HG03060 (cell line): ENCODE results near the gene UPF1.

ENCODE experiments used
- ATAC-seq: cut with Tn5 transposase; IDR thresholded peaks from one replicate; pipeline ENCODE4 v1.9.1; 2021; ENCODE audit warnings: low read depth, moderate number of reproducible peaks; ENCODE audit not compliant: unreplicated experiment

UPF1 gene

GRCh38 chr19:18833849-18834643 lies 2.3 kb downstream of the UPF1 start:
- no peak for ATAC-seq

- ATAC-seq, result no peak
Measured at GRCh38 chr19:18834644-18834984, 2.9 kb downstream of the UPF1 start.

- ATAC-seq, result no peak
Measured at GRCh38 chr19:18839465-18840287, 7.9 kb downstream of the UPF1 start.

GRCh38 chr19:18840288-18841267 lies 8.8 kb downstream of the UPF1 start:
- ATAC-seq, result no peak

- ATAC-seq, result no peak
Measured at GRCh38 chr19:18841400-18841799, 9.6 kb downstream of the UPF1 start.

- ATAC-seq, result no peak
Measured at GRCh38 chr19:18842166-18842565, 10.4 kb downstream of the UPF1 start.

GRCh38 chr19:18843960-18844359 lies 12.2 kb downstream of the UPF1 start:
- no peak for ATAC-seq

- no peak for ATAC-seq
Measured at GRCh38 chr19:18844806-18845329, 13.1 kb downstream of the UPF1 start.

- ATAC-seq, result no peak
Measured at GRCh38 chr19:18845961-18846360, 14.2 kb downstream of the UPF1 start.

GRCh38 chr19:18846862-18847548 lies 15.2 kb downstream of the UPF1 start:
- ATAC-seq, result no peak

GRCh38 chr19:18847549-18848463 lies 16.0 kb downstream of the UPF1 start:
- ATAC-seq, result no peak

- ATAC-seq, result no peak
Measured at GRCh38 chr19:18848878-18849661, 17.3 kb downstream of the UPF1 start.

GRCh38 chr19:18849838-18850400 lies 18.2 kb downstream of the UPF1 start:
- ATAC-seq, result no peak

- no peak for ATAC-seq
Measured at GRCh38 chr19:18850471-18851375, 19.0 kb downstream of the UPF1 start.

GRCh38 chr19:18851673-18852325 lies 20.0 kb downstream of the UPF1 start:
- no peak for ATAC-seq

- ATAC-seq, result no peak
Measured at GRCh38 chr19:18852648-18853047, 20.9 kb downstream of the UPF1 start.
